Tongue (tissue), 3 donors: ENCODE measurements around the gene SLC7A5. TPM values are rescaled to one million over a fixed set of nuclear protein-coding genes. Genes with fewer than 3 reads are reported as not detected.
"Not testable (repeated sequence)": the region's sequence is repeated elsewhere in the genome, so short reads cannot be mapped to it uniquely, and the experiment has no call there.

Source experiments
- DNase-seq: peaks from one replicate; pipeline ENCODE4 v3.0.0-alpha.2; 2015
- small RNA-seq: library from RNA; depleted of rRNA; stranded (forward); fragments of <200 nt; gene quantifications from one replicate; pipeline ENCODE3, GENCODE V24; 2014; ENCODE audit warnings: low replicate concordance
- total RNA-seq: library from RNA; depleted of rRNA; stranded (reverse); fragments of >200 nt; gene quantifications from one replicate; pipeline ENCODE4 v1.2.3, GENCODE V29; 2014

The SLC7A5 gene
- total RNA-seq, 1 donor from 2014 or later, result 14.5 TPM

- no peak for DNase-seq
Measured at GRCh38 chr16:87794485-87795078, 74.7 kb downstream of the SLC7A5 start.

DNA sequence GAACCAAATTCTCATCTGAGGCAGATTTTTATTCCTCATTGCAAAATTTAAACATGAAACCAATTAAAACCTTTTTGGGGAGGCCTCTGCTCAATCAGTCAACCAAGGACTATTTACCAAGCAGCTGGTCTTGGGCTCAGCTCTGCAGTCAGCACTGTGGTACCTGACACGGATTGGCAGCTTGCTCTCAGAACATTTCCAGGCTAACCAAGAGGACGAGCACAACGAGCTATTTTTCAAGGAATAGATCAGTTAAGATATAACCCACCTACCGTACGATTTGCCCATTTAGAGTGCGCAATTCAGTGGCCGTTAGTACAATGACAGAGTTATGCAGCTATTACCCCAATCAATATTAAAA, 77.1 kb downstream of the SLC7A5 start:
- DNase-seq, result no peak

DNA sequence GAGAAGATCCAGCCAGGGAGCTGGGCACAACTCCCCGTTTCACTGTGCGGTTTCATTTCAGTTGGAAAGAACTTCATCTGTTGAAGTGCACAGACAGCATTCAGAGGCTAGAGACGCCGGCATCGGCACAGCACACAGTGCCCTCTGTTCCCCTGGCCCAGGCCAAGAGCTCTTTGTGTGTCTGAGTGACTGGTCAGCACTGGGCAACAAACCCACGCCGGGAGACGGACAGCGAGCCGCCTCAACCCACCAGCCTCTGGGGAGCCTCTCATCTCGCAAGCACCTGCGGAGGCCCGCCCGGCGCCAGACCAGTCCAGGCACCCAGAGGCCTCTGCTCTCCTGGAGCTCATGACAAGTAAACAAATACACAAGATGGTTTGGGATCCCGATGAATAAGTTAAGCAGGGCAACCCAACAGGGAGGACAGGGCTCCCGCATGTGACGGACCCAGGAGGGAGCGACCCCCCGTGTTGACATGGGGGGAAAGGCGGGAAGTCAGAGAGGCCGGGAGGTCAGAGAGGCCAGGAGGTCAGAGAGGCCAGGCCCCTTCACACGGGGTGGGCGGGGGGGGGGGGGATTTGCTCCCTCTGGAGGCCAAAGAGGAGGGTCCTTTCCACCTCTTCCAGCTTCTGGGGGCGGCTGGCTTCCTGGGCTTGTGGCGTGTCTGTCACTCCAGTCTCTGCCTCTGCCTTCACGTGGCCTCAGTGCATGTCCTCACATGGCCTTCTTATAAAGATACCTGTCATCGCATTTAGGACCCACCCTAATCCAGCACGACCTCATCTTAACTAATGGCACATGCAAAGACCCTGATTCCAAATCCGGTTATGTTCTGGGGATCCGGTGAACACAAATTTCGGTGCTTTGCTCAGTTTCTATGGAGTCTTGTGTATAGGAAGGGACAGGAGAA, 77.8 kb downstream of the SLC7A5 start:
- peak; percentile 40 for DNase-seq

- DNase-seq, result peak; percentile 78
Measured at GRCh38 chr16:87790292-87791100, 78.8 kb downstream of the SLC7A5 start.

GRCh38 chr16:87789437-87790291, 79.6 kb downstream of the SLC7A5 start:
- no peak for DNase-seq

DNA sequence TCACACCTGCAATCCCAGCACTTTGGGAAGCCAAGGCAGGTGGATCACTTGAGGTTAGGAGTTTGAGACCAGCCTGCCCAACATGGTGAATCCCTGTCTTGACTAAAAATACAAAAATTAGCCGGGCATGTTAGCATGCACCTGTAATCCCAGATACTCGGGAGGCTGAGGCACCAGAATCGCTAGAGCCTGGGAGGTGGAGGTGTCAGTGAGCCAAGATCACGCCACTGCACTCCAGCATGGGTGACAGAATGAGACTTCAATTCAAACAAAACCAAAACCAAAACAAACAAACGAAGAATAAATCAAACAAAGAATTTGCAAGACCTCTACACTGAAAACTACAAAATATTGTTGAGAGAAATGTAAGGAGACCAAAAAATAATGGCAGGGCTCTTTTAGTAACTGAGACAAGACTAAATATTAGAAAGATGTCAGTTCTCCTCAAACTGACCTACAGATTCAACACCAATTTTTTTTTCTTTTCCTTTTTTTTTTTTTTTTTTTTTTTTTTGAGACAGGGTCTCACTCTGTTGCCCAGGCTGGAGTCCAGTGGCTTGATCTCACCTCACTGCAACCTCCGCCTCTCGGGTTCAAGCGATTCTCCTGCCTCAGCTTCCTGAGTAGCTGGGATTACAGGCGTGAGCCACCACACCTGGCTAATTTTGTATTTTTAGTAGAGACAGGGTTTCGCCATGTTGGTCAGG, 80.4 kb downstream of the SLC7A5 start:
- not testable (repeated sequence) for DNase-seq

GRCh38 chr16:87787451-87788091, 81.7 kb downstream of the SLC7A5 start:
- DNase-seq, result not testable (repeated sequence)

- no peak for DNase-seq
Measured at GRCh38 chr16:87784812-87785211, 84.5 kb downstream of the SLC7A5 start.

- DNase-seq, result no peak
Measured at GRCh38 chr16:87782033-87782432, 87.3 kb downstream of the SLC7A5 start.

- DNase-seq, result no peak
Measured at GRCh38 chr16:87780385-87780989, 88.8 kb downstream of the SLC7A5 start.

Small RNA genes within 50 kb of the gene (small RNA-seq; reads per million reads assigned to genes)
- gene MIR6775, result not detected

Other genes starting within 250 kb of the SLC7A5 start
- gene KLHDC4, start 103.5 kb downstream of the SLC7A5 start, total RNA-seq, result 14.7 TPM
- gene CA5A, start 67.0 kb upstream of the SLC7A5 start, total RNA-seq, result not detected
- 35.2 TPM for gene BANP, start 81.9 kb upstream of the SLC7A5 start, total RNA-seq